Tibial nerve (tissue), 4 donors: ENCODE results near the gene LRRC4B. TPM values are rescaled to one million over a fixed set of nuclear protein-coding genes. Genes with fewer than 3 reads are reported as not detected.

Experiments used
- DNase-seq, 2 donors: peaks; one replicate each; pipeline ENCODE4 v3.0.0-alpha.2; 2019; ENCODE audit warnings: low spot score in 2 of 2
- H3K27ac ChIP-seq, 4 donors: fragments of 200-600 bp; sonication (generic) in 3 of 4; one replicate each; pipeline ENCODE4 v1.5.1; 2017 to 2019; ENCODE audit warnings: mild to moderate bottlenecking in 1 of 4
- H3K27me3 ChIP-seq, 2 donors: fragments of 200-600 bp; sonication (generic) in 1 of 2; one replicate each; pipeline versions ENCODE4 v1.5.1 to v1.6.0; 2017 to 2019
- H3K36me3 ChIP-seq, 3 donors: fragments of 200-600 bp; sonication (generic); one replicate each; pipeline ENCODE4 v1.5.1; 2018 to 2019
- H3K4me1 ChIP-seq, 4 donors: fragments of 200-600 bp; sonication (generic) in 3 of 4; one replicate each; pipeline ENCODE4 v1.5.1; 2017 to 2019
- H3K4me3 ChIP-seq, 4 donors: fragments of 200-600 bp; sonication (generic) in 3 of 4; one replicate each; pipeline ENCODE4 v1.5.1; 2017 to 2019; ENCODE audit warnings: mild to moderate bottlenecking in 1 of 4, moderate library complexity in 1 of 4
- H3K9me3 ChIP-seq, 4 donors: fragments of 200-600 bp; sonication (generic) in 3 of 4; one replicate each; pipeline ENCODE4 v1.5.1; 2017 to 2019
- CTCF ChIP-seq, 5 experiments: fragments of 200-600 bp in 3 of 5; fragments of 450-650 bp in 2 of 5; sonication (generic) in 3 of 5; IDR thresholded peaks; one replicate each; pipeline ENCODE4 v1.5.1; 2016 to 2019; ENCODE audit warnings: antibody characterized with exemption in 5 of 5, mild to moderate bottlenecking in 3 of 5, moderate library complexity in 2 of 5
- EP300 ChIP-seq, 2 donors: sonication (generic); formaldehyde crosslinking; IDR thresholded peaks; one replicate each; pipeline ENCODE4 v1.6.1; 2017; ENCODE audit warnings: antibody characterized with exemption in 2 of 2, mild to moderate bottlenecking in 1 of 2
- POLR2A ChIP-seq, 2 donors: fragments of 450-650 bp; IDR thresholded peaks; one replicate each; pipeline ENCODE4 v1.6.1; 2017; ENCODE audit warnings: antibody characterized with exemption in 2 of 2, mild to moderate bottlenecking in 2 of 2, moderate library complexity in 2 of 2
- WGBS, 2 donors: methylation state at CpG; one replicate each; pipeline ENCODE4 v1.1.5; 2018; 5-methylcytosine and 5-hydroxymethylcytosine counted together
- total RNA-seq, 4 donors: library from RNA; depleted of rRNA; stranded (reverse); fragments of >200 nt; gene quantifications; one replicate each; pipeline ENCODE4 v1.1.0, GENCODE V29; 2016

LRRC4B gene
- total RNA-seq, 4 donors from 2014 or later = 1.0 to 3.7 (median 2.8) TPM

- no peaks in the 10 kb centered on the region for H3K36me3 ChIP-seq
- H3K4me1 ChIP-seq = peaks cover 0 to under 1% (median 0%) of the 10 kb centered on the region in 4 donors
- H3K4me3 ChIP-seq = no peak overlapping the region
- WGBS, 2 donors = 83 to 89% methylated on average over 4 of the region's 4 CpGs
- no peak for DNase-seq
- H3K27me3 ChIP-seq = peaks cover 0 to 26% of the 10 kb centered on the region in 2 donors
- H3K9me3 ChIP-seq = peaks cover 0 to 13% (median 0%) of the 10 kb centered on the region in 4 donors
- TF ChIP-seq CTCF (IDR thresholded peaks at IDR 0.05) (no peak), POLR2A (IDR thresholded peaks at IDR 0.05) (no peak), EP300 (IDR thresholded peaks at IDR 0.05) (no peak)
- H3K27ac ChIP-seq = no peak overlapping the region
Observed at GRCh38 chr19:50602935-50603334, 34.7 kb upstream of the LRRC4B start.

- Histone ChIP-seq H3K4me1 (no peaks in the 10 kb centered on the region), H3K27me3 (peaks cover 0 to 26% of the 10 kb centered on the region in 2 donors), H3K27ac (no peak overlapping the region), H3K4me3 (no peak overlapping the region), H3K9me3 (peaks cover 0 to 9% (median 0%) of the 10 kb centered on the region in 4 donors), H3K36me3 (no peaks in the 10 kb centered on the region)
- WGBS, 2 donors = 87 to 90% methylated on average over 6 of the region's 6 CpGs
- TF ChIP-seq EP300 (IDR thresholded peaks at IDR 0.05) (no peak), CTCF (IDR thresholded peaks at IDR 0.05) (no peak), POLR2A (IDR thresholded peaks at IDR 0.05) (no peak)
- DNase-seq = no peak
Observed at GRCh38 chr19:50602496-50602895, 34.3 kb upstream of the LRRC4B start.

- H3K27ac ChIP-seq = no peak overlapping the region
- H3K9me3 ChIP-seq = peaks cover 0 to 5% (median 0%) of the 10 kb centered on the region in 4 donors
- DNase-seq = no peak
- WGBS, 2 donors = 81 to 83% methylated on average over 5 of the region's 5 CpGs
- H3K36me3 ChIP-seq = no peaks in the 10 kb centered on the region
- H3K4me1 ChIP-seq = no peaks in the 10 kb centered on the region
- H3K27me3 ChIP-seq = peaks cover 0 to 26% of the 10 kb centered on the region in 2 donors
- no peak overlapping the region for H3K4me3 ChIP-seq
- TF ChIP-seq CTCF (IDR thresholded peaks at IDR 0.05) = no peak
- no peak for TF ChIP-seq POLR2A (IDR thresholded peaks at IDR 0.05)
- no peak for TF ChIP-seq EP300 (IDR thresholded peaks at IDR 0.05)
Observed at GRCh38 chr19:50602089-50602422, 33.8 kb upstream of the LRRC4B start.

- no peak for TF ChIP-seq CTCF (IDR thresholded peaks at IDR 0.05)
- TF ChIP-seq POLR2A (IDR thresholded peaks at IDR 0.05) = no peak
- TF ChIP-seq EP300 (IDR thresholded peaks at IDR 0.05) = no peak
- WGBS, 2 donors = 57 to 60% methylated on average over 11 of the region's 11 CpGs
- Histone ChIP-seq H3K4me1 (no peaks in the 10 kb centered on the region), H3K9me3 (peaks cover 0 to under 1% (median 0%) of the 10 kb centered on the region in 4 donors), H3K4me3 (no peak overlapping the region), H3K36me3 (no peaks in the 10 kb centered on the region), H3K27me3 (peaks cover 0 to 21% of the 10 kb centered on the region in 2 donors), H3K27ac (no peak overlapping the region)
- DNase-seq = no peak
Observed at GRCh38 chr19:50601407-50602088, 33.3 kb upstream of the LRRC4B start.

- H3K4me3 ChIP-seq = no peak overlapping the region
- H3K36me3 ChIP-seq = no peaks in the 10 kb centered on the region
- no peak for DNase-seq
- H3K4me1 ChIP-seq = no peaks in the 10 kb centered on the region
- H3K27ac ChIP-seq = no peak overlapping the region
- H3K27me3 ChIP-seq = peaks cover 0 to 15% of the 10 kb centered on the region in 2 donors
- WGBS, 2 donors = 82% methylated on average over 9 of the region's 9 CpGs
- TF ChIP-seq POLR2A (IDR thresholded peaks at IDR 0.05) (no peak), CTCF (IDR thresholded peaks at IDR 0.05) (no peak), EP300 (IDR thresholded peaks at IDR 0.05) (no peak)
- no peaks in the 10 kb centered on the region for H3K9me3 ChIP-seq
Observed at GRCh38 chr19:50599427-50599826, 31.2 kb upstream of the LRRC4B start.
